Psoas muscle (tissue), 8 donors: ENCODE measurements around the gene RRP7A. TPM values are rescaled to one million over a fixed set of nuclear protein-coding genes. Genes with fewer than 3 reads are reported as not detected.

Source experiments
- ATAC-seq, 4 donors: fragments of 200-7000 bp; cut with Tn5 transposase; one replicate each; pipeline ENCODE4 v1.9.1; 2020; ENCODE audit warnings: moderate library complexity in 3 of 4, mild to moderate bottlenecking in 2 of 4
- DNase-seq, 2 donors: peaks; one replicate each; pipeline ENCODE4 v3.0.0-alpha.2; 2020
- H3K27ac ChIP-seq: fragments of 200-600 bp; one replicate; pipeline ENCODE4 v1.8.0; 2022
- H3K27me3 ChIP-seq, 3 donors: fragments of 200-600 bp in 1 of 3; one replicate each; pipeline versions ENCODE4 v1.6.1 to v1.8.0; 2013 to 2022; ENCODE audit warnings: low read length in 2 of 3, mild to moderate bottlenecking in 2 of 3, moderate library complexity in 1 of 3; ENCODE audit not compliant: insufficient read depth in 3 of 3
- H3K36me3 ChIP-seq, 2 donors: fragments of 200-600 bp in 1 of 2; one replicate each; pipeline versions ENCODE4 v1.6.1 to v1.8.0; 2013 to 2022; ENCODE audit warnings: low read depth in 1 of 2, mild to moderate bottlenecking in 1 of 2, moderate library complexity in 1 of 2; ENCODE audit not compliant: insufficient read depth in 1 of 2
- H3K4me1 ChIP-seq: fragments of 200-600 bp; one replicate; pipeline ENCODE4 v1.8.0; 2022
- H3K4me3 ChIP-seq: fragments of 200-600 bp; one replicate; pipeline ENCODE4 v1.8.0; 2022; ENCODE audit warnings: mild to moderate bottlenecking
- H3K9me3 ChIP-seq: fragments of 200-600 bp; one replicate; pipeline ENCODE4 v1.8.0; 2022
- CTCF ChIP-seq: fragments of 200-600 bp; IDR thresholded peaks from one replicate; pipeline ENCODE4 v1.8.0; 2022; ENCODE audit warnings: antibody characterized with exemption
- WGBS, 3 donors: extraction: QIAGEN DNeasy Blood & Tissue Kit; methylation state at CpG; one replicate each; pipeline versions ENCODE4 v1.1.6 to v1.1.7; 2013; 5-methylcytosine and 5-hydroxymethylcytosine counted together
- intact Hi-C, 2 donors: fragments of 100-400 bp; cut with DNase I; formaldehyde crosslinking; loops; one replicate each; pipeline versions ENCODE4 v1.11.0 to v1.14.2; 2022
- polyA plus RNA-seq, 3 donors: library from polyadenylated mRNA; stranded (reverse); fragments of 200-250 nt; gene quantifications; one replicate each; pipeline ENCODE4 v1.2.3, GENCODE V29; 2013
- total RNA-seq, 4 donors: library from RNA; stranded (reverse); fragmentation: NEBNext Ultra II Directional in 2 of 4; extraction: Animal tissue kit (Norgen Biotek cat#: 25700) in 2 of 4; gene quantifications; one replicate each; pipeline versions ENCODE4 v1.2.1 to v1.2.4, GENCODE V29; 2021 to 2023
- donor health status: healthy with polysubstance abuse.
- donor health status: DM: no; HTN: no; CAD: no; lungs with moderate emphysema.
- donor health status: Bipolar disorder and iron deficiency.
- donor health status: healthy.
- donor health status: DM: yes; HTN: yes; CAD: no.
- donor health status: DM: no; HTN: no; CAD: no.
- donor health status: DM: no; HTN: no; CAD: no.
- donor health status: DM: yes; HTN: yes; CAD: no.

The RRP7A gene
- total and polyA plus RNA-seq, 7 donors, result 5.7 to 34.8 (median 32.2) TPM

GRCh38 chr22:42475122-42475521 lies 44.5 kb downstream of the RRP7A start:
- intact Hi-C loops, result no loop called here
- Histone ChIP-seq H3K27ac (no peak overlapping the region), H3K9me3 (no peaks in the 10 kb centered on the region), H3K27me3 (peaks cover 0 to 4% (median 0%) of the 10 kb centered on the region in 3 donors), H3K4me3 (no peak overlapping the region), H3K36me3 (no peaks in the 10 kb centered on the region), H3K4me1 (no peaks in the 10 kb centered on the region)
- DNase-seq, result no peak
- WGBS, 3 donors, result 86 to 100% (median 90%) methylated on average over 2 of the region's 2 CpGs
- TF ChIP-seq CTCF, result no peak
- ATAC-seq, result no peak

GRCh38 chr22:42473484-42474193 lies 46.0 kb downstream of the RRP7A start:
- DNase-seq, result no peak
- no peak overlapping the region for H3K27ac ChIP-seq
- 72 to 74% (median 73%) methylated on average over 5 of the region's 5 CpGs for WGBS, 3 donors
- peak; percentile 47 for TF ChIP-seq CTCF
- no peaks in the 10 kb centered on the region for H3K27me3 ChIP-seq
- no peak overlapping the region for H3K4me3 ChIP-seq
- peak in 1 of 4 donors; percentile 47 for ATAC-seq
- H3K36me3 ChIP-seq, result no peaks in the 10 kb centered on the region
- H3K4me1 ChIP-seq, result no peaks in the 10 kb centered on the region
- intact Hi-C loops, result no loop called here
- H3K9me3 ChIP-seq, result no peaks in the 10 kb centered on the region

GRCh38 chr22:42472671-42473070 lies 46.9 kb downstream of the RRP7A start:
- Histone ChIP-seq H3K9me3 (no peaks in the 10 kb centered on the region), H3K27me3 (peaks cover 0 to 6% (median 0%) of the 10 kb centered on the region in 3 donors), H3K4me1 (no peaks in the 10 kb centered on the region), H3K27ac (no peak overlapping the region), H3K36me3 (no peaks in the 10 kb centered on the region), H3K4me3 (no peak overlapping the region)
- ATAC-seq (no peak), DNase-seq (no peak)
- intact Hi-C loops, result no loop called here
- 81 to 91% (median 87%) methylated on average over 8 of the region's 8 CpGs for WGBS, 3 donors
- TF ChIP-seq CTCF, result no peak

- H3K4me1 ChIP-seq, result no peaks in the 10 kb centered on the region
- whole genome bisulfite sequencing, 3 donors, result 88 to 96% (median 88%) methylated on average over 1 of the region's 1 CpG
- no peak for TF ChIP-seq CTCF
- no peak for DNase-seq
- no peak overlapping the region for H3K4me3 ChIP-seq
- H3K36me3 ChIP-seq, result no peaks in the 10 kb centered on the region
- peaks cover 0 to 12% (median 0%) of the 10 kb centered on the region in 3 donors for H3K27me3 ChIP-seq
- no peak overlapping the region for H3K27ac ChIP-seq
- no peak for ATAC-seq
- no peaks in the 10 kb centered on the region for H3K9me3 ChIP-seq
- intact Hi-C loops, result no loop called here
Observed at GRCh38 chr22:42471441-42471840, 48.2 kb downstream of the RRP7A start.
